HepG2 (cell line): Measurements from ENCODE around the gene SIGMAR1. TPM values are rescaled to one million over a fixed set of nuclear protein-coding genes. Genes with fewer than 3 reads are reported as not detected.

ENCODE experiments used
- HIC2 ChIP-seq: sonication (generic); formaldehyde crosslinking; IDR thresholded peaks from 2 replicates; pipeline ENCODE4 v1.9.0; 2022; ENCODE audit warnings: low read depth, missing genetic modification reagents
- HMGXB4 ChIP-seq, 2 experiments: sonication (generic) in 1 of 2; formaldehyde crosslinking in 1 of 2; IDR thresholded peaks; 2 replicates each; pipeline versions ENCODE4 v1.4.0 to v1.6.1; 2018 to 2020; ENCODE audit warnings: missing genetic modification reagents in 2 of 2, borderline replicate concordance in 1 of 2, low read depth in 1 of 2, mild to moderate bottlenecking in 1 of 2, missing biosample characterization in 1 of 2
- HNRNPK ChIP-seq: fragments of 200-400 bp; formaldehyde crosslinking; IDR thresholded peaks from 2 replicates; pipeline ENCODE4 v1.6.1; 2018; ENCODE audit warnings: low read length, low read depth, moderate library complexity, mild to moderate bottlenecking; ENCODE audit not compliant: poor library complexity, severe bottlenecking
- HOXA3 ChIP-seq: sonication (generic); formaldehyde crosslinking; IDR thresholded peaks from 2 replicates; pipeline ENCODE4 v1.5.0; 2020; ENCODE audit warnings: missing genetic modification reagents
- LCORL ChIP-seq, 2 experiments: fragments of 450-650 bp in 1 of 2; sonication (generic) in 1 of 2; formaldehyde crosslinking in 1 of 2; IDR thresholded peaks; 2 replicates each; pipeline versions ENCODE4 v1.5.0 to v1.6.1; 2017 to 2020; ENCODE audit warnings: antibody characterized with exemption in 1 of 2, missing genetic modification reagents in 1 of 2
- MEF2D ChIP-seq: sonication (generic); formaldehyde crosslinking; IDR thresholded peaks from 2 replicates; pipeline ENCODE4 v1.5.1; 2020; ENCODE audit warnings: mild to moderate bottlenecking, missing genetic modification reagents
- MXI1 ChIP-seq: IDR thresholded peaks from 3 replicates; pipeline ENCODE4 v1.6.1; 2012; ENCODE audit warnings: low read depth, low read length, inconsistent platforms, borderline replicate concordance
- POGK ChIP-seq: sonication (generic); formaldehyde crosslinking; conservative IDR thresholded peaks from 2 replicates; pipeline ENCODE4 v1.8.0; 2022; ENCODE audit warnings: mild to moderate bottlenecking, moderate library complexity, missing genetic modification reagents
- PTBP1 ChIP-seq: fragments of 200-400 bp; formaldehyde crosslinking; IDR thresholded peaks from 2 replicates; pipeline ENCODE4 v1.6.1; 2018; ENCODE audit warnings: low read length, low read depth; ENCODE audit not compliant: poor library complexity, severe bottlenecking
- RFX1 ChIP-seq: fragments of 450-650 bp; IDR thresholded peaks from 2 replicates; pipeline ENCODE4 v1.6.1; 2017
- SALL1 ChIP-seq: sonication (generic); formaldehyde crosslinking; IDR thresholded peaks from 2 replicates; pipeline ENCODE4 v1.8.0; 2022; ENCODE audit warnings: mild to moderate bottlenecking, missing genetic modification reagents
- SATB2 ChIP-seq: sonication (generic); formaldehyde crosslinking; IDR thresholded peaks from 2 replicates; pipeline ENCODE4 v1.5.0; 2020; ENCODE audit warnings: missing genetic modification reagents
- SETDB1 ChIP-seq: sonication (generic); formaldehyde crosslinking; IDR thresholded peaks from 2 replicates; pipeline ENCODE4 v1.5.1; 2020; ENCODE audit warnings: missing genetic modification reagents, mild to moderate bottlenecking, borderline replicate concordance
- ZNF224 ChIP-seq: sonication (generic); formaldehyde crosslinking; IDR thresholded peaks from 2 replicates; pipeline ENCODE4 v1.5.0; 2020; ENCODE audit warnings: mild to moderate bottlenecking, missing genetic modification reagents
- ZNF567 ChIP-seq: sonication (generic); formaldehyde crosslinking; IDR thresholded peaks from 2 replicates; pipeline ENCODE4 v1.8.1; 2023; ENCODE audit warnings: mild to moderate bottlenecking, missing genetic modification reagents, borderline replicate concordance
- ZNF609 ChIP-seq: sonication (generic); formaldehyde crosslinking; IDR thresholded peaks from 2 replicates; pipeline ENCODE4 v1.4.0; 2020; ENCODE audit warnings: mild to moderate bottlenecking, missing genetic modification reagents, borderline replicate concordance
- ZNF644 ChIP-seq: IDR thresholded peaks from 2 replicates; pipeline ENCODE4 v1.6.1; 2016; ENCODE audit warnings: low read depth
- ZNF773 ChIP-seq: sonication (generic); formaldehyde crosslinking; IDR thresholded peaks from 2 replicates; pipeline ENCODE4 v1.4.0; 2020; ENCODE audit warnings: missing genetic modification reagents, borderline replicate concordance
- polyA plus RNA-seq, 8 experiments: library from polyadenylated mRNA; depleted of rRNA in 3 of 8; stranded (reverse) in 7 of 8; unstranded in 1 of 8; fragments of >200 nt; fragmentation: Illumina TruSeq in 4 of 8; extraction: Trizol in 4 of 8; gene quantifications; 2 replicates each; pipeline versions ENCODE4 v1.2.1 to v1.2.3, GENCODE V29; 2011 to 2016; ENCODE audit warnings: low read depth in 4 of 8, missing spikeins in 1 of 8, mixed read lengths in 1 of 8; ENCODE audit not compliant: insufficient read depth in 1 of 8
- total RNA-seq, 5 experiments: library from RNA; depleted of rRNA; stranded (reverse); fragments of >200 nt; fragmentation: Illumina TruSeq; extraction: Trizol; gene quantifications; 2 replicates each; pipeline ENCODE4 v1.2.3, GENCODE V29; 2016; ENCODE audit warnings: low read depth in 1 of 5

Gene SIGMAR1
- total and polyA plus RNA-seq, 2 of the 13 experiments (the other 11 are each of a cell fraction or from before 2014, with no cell fraction given), result 38.9 to 60.8 TPM

- no peak for TF ChIP-seq LCORL (IDR thresholded peaks at IDR 0.05)
- no peak for TF ChIP-seq LCORL (CRISPR knock-in tag; IDR thresholded peaks at IDR 0.05)
- TF ChIP-seq SATB2, result no peak
- TF ChIP-seq PTBP1, result no peak
- no peak for TF ChIP-seq MEF2D
- no peak for TF ChIP-seq ZNF609 (CRISPR knock-in tag)
- TF ChIP-seq ZNF644 (CRISPR knock-in tag), result 0 out of 2 replicates have a peak, but pooled peaks have one; percentile 23
- TF ChIP-seq POGK, result 0 out of 2 replicates have a peak, but pooled peaks have one; percentile 32
- peak; percentile 40; the same call in 1 of the 2 replicates for TF ChIP-seq SALL1 (CRISPR knock-in tag)
- peak; percentile 53 to 54; a peak in 1 of 4 replicates for TF ChIP-seq HMGXB4 (CRISPR knock-in tag; IDR thresholded peaks at IDR 0.05; ENCODE audit: borderline replicate concordance in 1 of 2, low read depth in 1 of 2)
- no peak for TF ChIP-seq SETDB1
- TF ChIP-seq ZNF773 (CRISPR knock-in tag), result no peak
- TF ChIP-seq HOXA3, result peak; percentile 12; the same call in 1 of the 2 replicates
- no peak for TF ChIP-seq RFX1
- TF ChIP-seq ZNF567 (CRISPR knock-in tag), result no peak
- TF ChIP-seq HNRNPK, result no peak
- TF ChIP-seq ZNF224, result no peak
- TF ChIP-seq MXI1, result 0 out of 3 replicates have a peak, but pooled peaks have one; percentile 1
- TF ChIP-seq HIC2 (CRISPR knock-in tag), result no peak
These were observed 26.9 kb upstream of the SIGMAR1 start (continued) for GRCh38 chr9:34664281-34665066.
